Ishikawa (cell line): ENCODE results near the gene NKAIN2.

Experiments used
- EP300 ChIP-seq: IDR thresholded peaks from 2 replicates; pipeline ENCODE4 v1.6.1; 2012; ENCODE audit warnings: borderline replicate concordance
- FOXM1 ChIP-seq: IDR thresholded peaks from 2 replicates; pipeline ENCODE4 v1.6.1; 2012; ENCODE audit warnings: low read depth, borderline replicate concordance
- RAD21 ChIP-seq: IDR thresholded peaks from 2 replicates; pipeline ENCODE4 v1.6.1; 2012; ENCODE audit warnings: low read depth
- TAF1 ChIP-seq: IDR thresholded peaks from 2 replicates; pipeline ENCODE4 v1.6.1; 2012; ENCODE audit warnings: low read depth, mild to moderate bottlenecking
- TCF12 ChIP-seq: IDR thresholded peaks from 2 replicates; pipeline ENCODE4 v1.6.1; 2012; ENCODE audit warnings: low read depth
- YY1 ChIP-seq: IDR thresholded peaks from 2 replicates; pipeline ENCODE4 v1.6.1; 2012; ENCODE audit warnings: low read depth
- ZBTB7A ChIP-seq: IDR thresholded peaks from 2 replicates; pipeline ENCODE4 v1.6.1; 2012; ENCODE audit warnings: low read depth
- TF ChIP-seq, protein P1 (sequence below): IDR thresholded peaks from 2 replicates; pipeline ENCODE4 v1.6.1; 2012
- TF ChIP-seq, protein P2 (sequence below): IDR thresholded peaks from 2 replicates; pipeline ENCODE4 v1.6.1; 2012; ENCODE audit warnings: low read depth, mild to moderate bottlenecking

DNA sequence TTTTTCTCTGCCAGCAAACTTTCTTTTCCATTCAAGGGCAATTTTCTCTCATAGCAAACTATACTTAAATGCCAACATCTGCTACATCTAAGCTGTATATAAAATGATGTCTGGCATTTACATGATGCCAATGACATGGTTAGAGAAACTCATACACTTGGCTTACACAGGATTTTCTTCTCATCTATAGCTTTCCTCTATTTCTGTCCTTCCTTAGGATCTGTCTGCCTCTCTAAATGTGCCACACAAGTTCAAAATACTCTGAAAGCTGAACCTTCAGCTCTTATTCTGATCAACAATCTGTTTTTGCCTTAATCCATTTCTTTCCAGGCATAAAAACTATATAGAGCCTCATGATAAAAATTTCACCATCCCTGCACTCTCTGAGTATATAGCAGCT is 867.7 kb downstream of the NKAIN2 start:
- TF ChIP-seq, protein P1, sequence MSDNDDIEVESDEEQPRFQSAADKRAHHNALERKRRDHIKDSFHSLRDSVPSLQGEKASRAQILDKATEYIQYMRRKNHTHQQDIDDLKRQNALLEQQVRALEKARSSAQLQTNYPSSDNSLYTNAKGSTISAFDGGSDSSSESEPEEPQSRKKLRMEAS, result no peak
- TF ChIP-seq TAF1, result no peak
- TF ChIP-seq FOXM1, result no peak
- TF ChIP-seq, protein P2, sequence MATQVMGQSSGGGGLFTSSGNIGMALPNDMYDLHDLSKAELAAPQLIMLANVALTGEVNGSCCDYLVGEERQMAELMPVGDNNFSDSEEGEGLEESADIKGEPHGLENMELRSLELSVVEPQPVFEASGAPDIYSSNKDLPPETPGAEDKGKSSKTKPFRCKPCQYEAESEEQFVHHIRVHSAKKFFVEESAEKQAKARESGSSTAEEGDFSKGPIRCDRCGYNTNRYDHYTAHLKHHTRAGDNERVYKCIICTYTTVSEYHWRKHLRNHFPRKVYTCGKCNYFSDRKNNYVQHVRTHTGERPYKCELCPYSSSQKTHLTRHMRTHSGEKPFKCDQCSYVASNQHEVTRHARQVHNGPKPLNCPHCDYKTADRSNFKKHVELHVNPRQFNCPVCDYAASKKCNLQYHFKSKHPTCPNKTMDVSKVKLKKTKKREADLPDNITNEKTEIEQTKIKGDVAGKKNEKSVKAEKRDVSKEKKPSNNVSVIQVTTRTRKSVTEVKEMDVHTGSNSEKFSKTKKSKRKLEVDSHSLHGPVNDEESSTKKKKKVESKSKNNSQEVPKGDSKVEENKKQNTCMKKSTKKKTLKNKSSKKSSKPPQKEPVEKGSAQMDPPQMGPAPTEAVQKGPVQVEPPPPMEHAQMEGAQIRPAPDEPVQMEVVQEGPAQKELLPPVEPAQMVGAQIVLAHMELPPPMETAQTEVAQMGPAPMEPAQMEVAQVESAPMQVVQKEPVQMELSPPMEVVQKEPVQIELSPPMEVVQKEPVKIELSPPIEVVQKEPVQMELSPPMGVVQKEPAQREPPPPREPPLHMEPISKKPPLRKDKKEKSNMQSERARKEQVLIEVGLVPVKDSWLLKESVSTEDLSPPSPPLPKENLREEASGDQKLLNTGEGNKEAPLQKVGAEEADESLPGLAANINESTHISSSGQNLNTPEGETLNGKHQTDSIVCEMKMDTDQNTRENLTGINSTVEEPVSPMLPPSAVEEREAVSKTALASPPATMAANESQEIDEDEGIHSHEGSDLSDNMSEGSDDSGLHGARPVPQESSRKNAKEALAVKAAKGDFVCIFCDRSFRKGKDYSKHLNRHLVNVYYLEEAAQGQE, result no peak
- TF ChIP-seq EP300, result no peak
- TF ChIP-seq RAD21, result no peak
- TF ChIP-seq ZBTB7A, result no peak
- TF ChIP-seq YY1, result no peak
- TF ChIP-seq TCF12, result no peak
